GM10266 (cell line): ENCODE results near the gene KCNQ5.

Experiments used
- DNase-seq: peaks from one replicate; pipeline ENCODE4 v3.0.0; 2012; ENCODE audit errors: extremely low spot score
- CTCF ChIP-seq: IDR thresholded peaks from 2 replicates; pipeline ENCODE4 v1.5.1; 2012; ENCODE audit warnings: mild to moderate bottlenecking, low read depth; ENCODE audit not compliant: control insufficient read depth, insufficient read depth; ENCODE audit errors: missing control alignments

KCNQ5 gene

GRCh38 chr6:72911463-72912155, 289.7 kb downstream of the KCNQ5 start:
- DNase-seq: no peak
- no peak for TF ChIP-seq CTCF

DNA sequence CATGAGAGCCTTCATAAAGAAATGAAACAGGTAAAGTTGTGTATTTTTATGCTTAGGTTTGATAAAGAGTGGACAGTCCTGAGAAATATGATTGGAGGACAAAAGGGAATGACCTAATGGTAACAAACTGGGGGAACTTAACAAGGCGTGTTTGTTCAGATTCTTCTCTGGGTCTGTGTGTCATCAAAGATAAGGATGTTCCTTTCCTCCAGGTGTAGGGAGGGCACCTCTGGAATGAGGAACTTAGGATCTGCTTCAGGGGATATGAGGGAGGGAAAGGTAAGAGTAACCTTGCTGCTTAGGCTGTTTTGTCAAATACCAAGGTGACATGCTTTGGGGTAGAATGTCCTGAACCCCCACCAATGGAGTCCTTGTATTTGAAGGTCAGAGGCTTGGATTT, 291.9 kb downstream of the KCNQ5 start:
- DNase-seq: no peak

DNA sequence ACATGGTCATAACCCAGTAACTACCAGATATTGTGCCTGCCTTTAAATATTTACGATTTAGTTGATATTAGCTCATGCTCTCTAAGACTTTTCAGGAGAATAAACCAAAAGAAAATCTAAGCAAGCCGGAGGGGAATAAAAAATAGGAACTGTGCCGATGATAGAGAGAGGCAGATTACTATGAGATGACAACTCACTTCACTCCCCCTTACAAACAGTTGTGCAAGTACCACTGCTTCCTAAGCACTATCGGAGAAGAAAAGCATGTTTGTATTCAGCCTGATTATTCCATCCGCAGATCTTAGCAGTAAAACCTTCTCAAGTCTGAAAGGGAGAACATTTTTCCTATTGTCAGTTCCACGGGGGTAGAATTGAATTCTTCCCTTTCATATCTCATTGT, 294.4 kb downstream of the KCNQ5 start:
- no peak for DNase-seq
- TF ChIP-seq CTCF: no peak

More for the DNA sequence above, 291.9 kb downstream of the KCNQ5 start:
- no peak for TF ChIP-seq CTCF

GRCh38 chr6:72916906-72917305, 295.0 kb downstream of the KCNQ5 start:
- TF ChIP-seq CTCF: no peak
- DNase-seq: no peak

DNA sequence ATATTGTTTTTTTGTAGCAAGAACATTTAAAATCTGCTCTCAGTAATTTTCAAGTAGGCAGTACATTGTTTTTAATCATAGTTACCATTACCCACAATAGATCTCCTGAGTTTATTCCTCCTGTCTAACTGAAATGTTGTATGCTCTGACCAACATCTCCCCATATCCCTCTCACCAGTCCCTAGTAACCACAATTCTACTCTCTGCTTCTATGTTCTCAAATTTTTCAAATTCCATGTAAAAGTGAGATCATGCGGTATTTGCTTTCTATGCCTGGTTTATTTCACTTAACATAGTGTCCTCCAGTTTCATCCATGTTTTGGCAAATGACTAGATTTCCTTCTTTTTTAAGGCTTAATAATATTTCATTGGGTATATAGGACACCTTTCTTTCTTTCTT, 300.5 kb downstream of the KCNQ5 start:
- no peak for TF ChIP-seq CTCF
- no peak for DNase-seq

GRCh38 chr6:72925136-72925535, 303.3 kb downstream of the KCNQ5 start:
- TF ChIP-seq CTCF: no peak
- DNase-seq: no peak

- no peak for TF ChIP-seq CTCF
- no peak for DNase-seq
Observed at GRCh38 chr6:72930556-72931132, 308.8 kb downstream of the KCNQ5 start.
